SK-N-SH treated with all-trans-retinoic acid at 6 μM for 48 hours (cell line): ENCODE measurements around the gene MLX.
A peak's percentile ranks its signal among the peaks of the same experiment; 100 is the strongest.

Source experiments
- ATAC-seq: fragments of 200-7000 bp; cut with Tn5 transposase; 3 replicates; pipeline ENCODE4 v1.9.1; 2020; ENCODE audit warnings: mild to moderate bottlenecking, moderate library complexity
- BACH2 ChIP-seq: fragments of 250-450 bp; sonication (Bioruptor Pico); IDR thresholded peaks from 2 replicates; pipeline ENCODE4 v1.9.0; 2021; ENCODE audit warnings: mild to moderate bottlenecking, borderline replicate concordance
- CREB5 ChIP-seq: fragments of 250-450 bp; sonication (Bioruptor Pico); IDR thresholded peaks from 2 replicates; pipeline ENCODE4 v1.5.1; 2020; ENCODE audit warnings: low read depth, mild to moderate bottlenecking, moderate library complexity
- CSDC2 ChIP-seq: fragments of 250-450 bp; sonication (Bioruptor Pico); IDR thresholded peaks from 2 replicates; pipeline ENCODE4 v1.5.0; 2020; ENCODE audit warnings: mild to moderate bottlenecking, moderate library complexity
- CSRNP3 ChIP-seq: fragments of 250-450 bp; sonication (Bioruptor Pico); IDR thresholded peaks from 2 replicates; pipeline ENCODE4 v1.5.1; 2021; ENCODE audit warnings: mild to moderate bottlenecking, moderate library complexity
- ESRRG ChIP-seq: fragments of 250-450 bp; sonication (Bioruptor Pico); IDR thresholded peaks from 2 replicates; pipeline ENCODE4 v1.6.1; 2021; ENCODE audit warnings: mild to moderate bottlenecking
- GLIS3 ChIP-seq: fragments of 250-450 bp; sonication (Bioruptor Pico); IDR thresholded peaks from 2 replicates; pipeline ENCODE4 v1.5.0; 2020; ENCODE audit warnings: mild to moderate bottlenecking, moderate library complexity
- ISL1 ChIP-seq: fragments of 250-450 bp; sonication (Bioruptor Pico); IDR thresholded peaks from 2 replicates; pipeline ENCODE4 v2.1.2; 2022; ENCODE audit warnings: mild to moderate bottlenecking, moderate library complexity
- OSR1 ChIP-seq: fragments of 250-450 bp; sonication (Bioruptor Pico); IDR thresholded peaks from 2 replicates; pipeline ENCODE4 v1.8.0; 2022; ENCODE audit warnings: moderate library complexity, mild to moderate bottlenecking, inconsistent platforms
- PATZ1 ChIP-seq: fragments of 250-450 bp; sonication (Bioruptor Pico); IDR thresholded peaks from 2 replicates; pipeline ENCODE4 v1.8.0; 2020; ENCODE audit warnings: mild to moderate bottlenecking, moderate library complexity, borderline replicate concordance
- PPARA ChIP-seq: fragments of 250-450 bp; sonication (Bioruptor Pico); IDR thresholded peaks from 2 replicates; pipeline ENCODE4 v1.5.0; 2020; ENCODE audit warnings: mild to moderate bottlenecking, borderline replicate concordance
- RARB ChIP-seq: fragments of 250-450 bp; sonication (Bioruptor Pico); IDR thresholded peaks from 2 replicates; pipeline ENCODE4 v1.8.0; 2021; ENCODE audit warnings: mild to moderate bottlenecking, moderate library complexity
- SNAI2 ChIP-seq: fragments of 250-450 bp; sonication (Bioruptor Pico); IDR thresholded peaks from 2 replicates; pipeline ENCODE4 v1.5.0; 2020; ENCODE audit warnings: mild to moderate bottlenecking, moderate library complexity
- TCF4 ChIP-seq: fragments of 250-450 bp; sonication (Bioruptor Pico); IDR thresholded peaks from 2 replicates; pipeline ENCODE4 v1.8.0; 2021; ENCODE audit warnings: mild to moderate bottlenecking, moderate library complexity, borderline replicate concordance
- TSHZ2 ChIP-seq: fragments of 250-450 bp; sonication (Bioruptor Pico); IDR thresholded peaks from 2 replicates; pipeline ENCODE4 v1.5.0; 2020; ENCODE audit warnings: mild to moderate bottlenecking, moderate library complexity
- ZFP3 ChIP-seq: fragments of 250-450 bp; sonication (Bioruptor Pico); IDR thresholded peaks from 2 replicates; pipeline ENCODE4 v1.5.0; 2020; ENCODE audit warnings: mild to moderate bottlenecking, moderate library complexity
- ZFP30 ChIP-seq: fragments of 450-650 bp; formaldehyde crosslinking; IDR thresholded peaks from 2 replicates; pipeline ENCODE4 v1.5.0; 2022; ENCODE audit warnings: mild to moderate bottlenecking, moderate library complexity
- ZNF8 ChIP-seq: fragments of 450-650 bp; formaldehyde crosslinking; IDR thresholded peaks from 2 replicates; pipeline ENCODE4 v1.5.0; 2020; ENCODE audit warnings: mild to moderate bottlenecking, moderate library complexity
- TF ChIP-seq, protein P1 (sequence below): fragments of 250-450 bp; sonication (Bioruptor Pico); IDR thresholded peaks from 2 replicates; pipeline ENCODE4 v1.8.0; 2021; ENCODE audit warnings: low read depth, mild to moderate bottlenecking, moderate library complexity, borderline replicate concordance

MLX gene

GRCh38 chr17:42577532-42578281 lies 10.8 kb downstream of the MLX start, which contains the start of gene PSMC3IP:
Gene PSMC3IP, minus strand, starts transcription at chr17:42577729. Its CDS starts 43 bp downstream, at chr17:42577686.
- peak; percentile 92 for ATAC-seq
- no peak for TF ChIP-seq ESRRG (CRISPR knock-in tag)
- TF ChIP-seq CSDC2 (CRISPR knock-in tag) = no peak
- no peak for TF ChIP-seq CSRNP3 (CRISPR knock-in tag)

- TF ChIP-seq OSR1 (CRISPR knock-in tag) (no peak), SNAI2 (no peak), CSRNP3 (CRISPR knock-in tag) (no peak), GLIS3 (CRISPR knock-in tag) (no peak), TSHZ2 (no peak), TCF4 (CRISPR knock-in tag) (no peak), ISL1 (CRISPR knock-in tag) (no peak), ZFP3 (no peak), RARB (CRISPR knock-in tag) (no peak), ESRRG (CRISPR knock-in tag) (no peak), ZNF8 (CRISPR knock-in tag) (no peak), PATZ1 (CRISPR knock-in tag) (no peak)
- TF ChIP-seq, protein P1, sequence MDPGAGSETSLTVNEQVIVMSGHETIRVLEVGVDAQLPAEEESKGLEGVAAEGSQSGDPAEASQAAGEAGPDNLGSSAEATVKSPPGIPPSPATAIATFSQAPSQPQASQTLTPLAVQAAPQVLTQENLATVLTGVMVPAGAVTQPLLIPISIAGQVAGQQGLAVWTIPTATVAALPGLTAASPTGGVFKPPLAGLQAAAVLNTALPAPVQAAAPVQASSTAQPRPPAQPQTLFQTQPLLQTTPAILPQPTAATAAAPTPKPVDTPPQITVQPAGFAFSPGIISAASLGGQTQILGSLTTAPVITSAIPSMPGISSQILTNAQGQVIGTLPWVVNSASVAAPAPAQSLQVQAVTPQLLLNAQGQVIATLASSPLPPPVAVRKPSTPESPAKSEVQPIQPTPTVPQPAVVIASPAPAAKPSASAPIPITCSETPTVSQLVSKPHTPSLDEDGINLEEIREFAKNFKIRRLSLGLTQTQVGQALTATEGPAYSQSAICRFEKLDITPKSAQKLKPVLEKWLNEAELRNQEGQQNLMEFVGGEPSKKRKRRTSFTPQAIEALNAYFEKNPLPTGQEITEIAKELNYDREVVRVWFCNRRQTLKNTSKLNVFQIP (CRISPR knock-in tag) = no peak
- peak; percentile 78 for ATAC-seq
Measured at GRCh38 chr17:42578282-42578869, 11.5 kb downstream of the MLX start.

- ATAC-seq = no peak
- TF ChIP-seq ZFP30 (CRISPR knock-in tag) (no peak), CREB5 (no peak), CSDC2 (CRISPR knock-in tag) (no peak), CSRNP3 (CRISPR knock-in tag) (no peak), SNAI2 (no peak), BACH2 (no peak), PPARA (CRISPR knock-in tag) (no peak)
- TF ChIP-seq, protein P1 (CRISPR knock-in tag) = no peak
Measured at GRCh38 chr17:42579794-42580551, 13.1 kb downstream of the MLX start.
